IMR-90 (cell line): ENCODE data around the gene GAREM2. TPM values are rescaled to one million over a fixed set of nuclear protein-coding genes. Genes with fewer than 3 reads are reported as not detected.

Experiments
- ATAC-seq: fragments of 200-7000 bp; cut with Tn5 transposase; 2 replicates; pipeline ENCODE4 v1.9.1; 2020; ENCODE audit warnings: low read depth, mild to moderate bottlenecking, moderate library complexity
- BruUV-seq: library from RNA; stranded (reverse); fragments of 400-500 nt; replicated peaks from 2 replicates; lab custom pipeline; 2021; lab: Mats Ljungman, UMichigan
- CTCF ChIA-PET: fragments of 300-600 bp; formaldehyde crosslinking; extraction: SDS; loops from one replicate; lab custom pipeline; 2021; ENCODE audit warnings: antibody characterized with exemption; lab: Yijun Ruan, JAX
- POLR2A ChIA-PET: fragments of 300-600 bp; sonication (Branson Sonifier 250); formaldehyde crosslinking; loops from one replicate; lab custom pipeline; 2022; ENCODE audit warnings: antibody characterized with exemption; ENCODE audit not compliant: unreplicated experiment; lab: Charles Lee
- DNase-seq: peaks from one replicate; pipeline ENCODE4 v3.0.0; 2013
- H2AFZ ChIP-seq: replicated peaks from 2 replicates; pipeline ENCODE3; 2013; ENCODE audit warnings: low read length, mild to moderate bottlenecking; ENCODE audit not compliant: poor library complexity
- H2AK5ac ChIP-seq: 2 replicates; pipeline ENCODE4 v1.6.1; 2013; ENCODE audit warnings: low read depth, low read length, inconsistent platforms
- H2AK9ac ChIP-seq: replicated peaks from 2 replicates; pipeline ENCODE3; 2013; ENCODE audit warnings: mild to moderate bottlenecking, low read depth, low read length, moderate library complexity; ENCODE audit not compliant: poor library complexity
- H2BK120ac ChIP-seq: 2 replicates; pipeline ENCODE4 v1.6.1; 2013; ENCODE audit warnings: low read depth, low read length, inconsistent platforms
- H2BK15ac ChIP-seq: 3 replicates; pipeline ENCODE4 v1.6.1; 2013; ENCODE audit warnings: low read depth, low read length, inconsistent platforms
- H2BK20ac ChIP-seq: 2 replicates; pipeline ENCODE4 v1.6.1; 2013; ENCODE audit warnings: low read depth, mild to moderate bottlenecking, inconsistent platforms, low read length, moderate library complexity
- H2BK5ac ChIP-seq: 2 replicates; pipeline ENCODE4 v1.6.1; 2013; ENCODE audit warnings: mild to moderate bottlenecking, low read depth, low read length, inconsistent platforms; ENCODE audit not compliant: poor library complexity, severe bottlenecking
- H3K14ac ChIP-seq: replicated peaks from 2 replicates; pipeline ENCODE4 v1.6.1; 2013; ENCODE audit warnings: low read depth, low read length, inconsistent platforms
- H3K18ac ChIP-seq: 2 replicates; pipeline ENCODE4 v1.6.1; 2013; ENCODE audit warnings: low read depth, low read length, control low read depth
- H3K23ac ChIP-seq: 2 replicates; pipeline ENCODE4 v1.6.1; 2013; ENCODE audit warnings: low read depth, low read length, inconsistent platforms
- H3K27ac ChIP-seq: 2 replicates; pipeline ENCODE4 v1.5.1; 2013; ENCODE audit warnings: mild to moderate bottlenecking, control low read depth, low read length; ENCODE audit not compliant: insufficient read depth
- H3K27me3 ChIP-seq: 2 replicates; pipeline ENCODE4 v1.6.1; 2013; ENCODE audit warnings: low read length; ENCODE audit not compliant: control insufficient read depth, insufficient read depth
- H3K36me3 ChIP-seq: 2 replicates; pipeline ENCODE4 v1.6.1; 2013; ENCODE audit warnings: low read length, mixed read lengths; ENCODE audit not compliant: control insufficient read depth, insufficient read depth
- H3K4ac ChIP-seq: 2 replicates; pipeline ENCODE4 v1.6.1; 2013; ENCODE audit warnings: low read depth, low read length, inconsistent platforms
- H3K4me1 ChIP-seq: 2 replicates; pipeline ENCODE4 v1.6.1; 2013; ENCODE audit warnings: low read length, mixed read lengths; ENCODE audit not compliant: control insufficient read depth, insufficient read depth
- H3K4me2 ChIP-seq: 2 replicates; pipeline ENCODE4 v1.6.1; 2013; ENCODE audit warnings: low read depth, mild to moderate bottlenecking, control low read depth, low read length, moderate library complexity
- H3K4me3 ChIP-seq: 2 replicates; pipeline ENCODE4 v1.5.1; 2013; ENCODE audit warnings: low read depth, mild to moderate bottlenecking, control low read depth, low read length, moderate library complexity; ENCODE audit not compliant: insufficient read depth
- H3K56ac ChIP-seq: 2 replicates; pipeline ENCODE4 v1.6.1; 2013; ENCODE audit warnings: low read length, inconsistent platforms; ENCODE audit not compliant: insufficient read depth; ENCODE audit errors: extremely low read depth
- H3K79me1 ChIP-seq, 2 experiments: 2 replicates each; pipeline ENCODE4 v1.6.1; 2013; ENCODE audit warnings: low read length in 2 of 2, inconsistent platforms in 1 of 2, low read depth in 1 of 2
- H3K9ac ChIP-seq: 2 replicates; pipeline ENCODE4 v1.6.1; 2013; ENCODE audit warnings: low read depth, low read length, control low read depth
- H3K9me1 ChIP-seq: 2 replicates; pipeline ENCODE4 v1.6.1; 2013; ENCODE audit warnings: low read length, inconsistent platforms; ENCODE audit not compliant: insufficient read depth
- H3K9me3 ChIP-seq: 2 replicates; pipeline ENCODE4 v1.6.1; 2013; ENCODE audit warnings: low read length; ENCODE audit not compliant: control insufficient read depth, insufficient read depth
- H4K20me1 ChIP-seq: 2 replicates; pipeline ENCODE4 v1.6.1; 2013; ENCODE audit warnings: low read length, inconsistent platforms; ENCODE audit not compliant: insufficient read depth
- H4K5ac ChIP-seq: 2 replicates; pipeline ENCODE4 v1.6.1; 2013; ENCODE audit warnings: mild to moderate bottlenecking, low read depth, low read length, control low read depth
- H4K8ac ChIP-seq, 2 experiments: 2 replicates each; pipeline ENCODE4 v1.6.1; 2013; ENCODE audit warnings: low read depth in 2 of 2, low read length in 2 of 2, control low read depth in 1 of 2, inconsistent platforms in 1 of 2
- H4K91ac ChIP-seq: 2 replicates; pipeline ENCODE4 v1.6.1; 2013; ENCODE audit warnings: low read depth, low read length, inconsistent platforms; ENCODE audit not compliant: insufficient read depth
- BHLHE40 ChIP-seq: fragments of 150-350 bp; IDR thresholded peaks from 2 replicates; pipeline ENCODE4 v1.6.1; 2016; ENCODE audit warnings: mild to moderate bottlenecking, low read depth, low read length
- CHD1 ChIP-seq: IDR thresholded peaks from 2 replicates; pipeline ENCODE4 v1.6.1; 2012; ENCODE audit warnings: low read depth, low read length, improper control_type of control experiment
- FOS ChIP-seq: fragments of 150-350 bp; IDR thresholded peaks from 2 replicates; pipeline ENCODE4 v1.6.1; 2016; ENCODE audit warnings: low read depth, low read length
- MAFK ChIP-seq: IDR thresholded peaks from 2 replicates; pipeline ENCODE4 v1.6.1; 2012; ENCODE audit warnings: low read depth, low read length, improper control_type of control experiment
- MAZ ChIP-seq: IDR thresholded peaks from 2 replicates; pipeline ENCODE4 v1.6.1; 2012; ENCODE audit warnings: low read depth, mild to moderate bottlenecking, low read length, improper control_type of control experiment, moderate library complexity, borderline replicate concordance
- MXI1 ChIP-seq: IDR thresholded peaks from 2 replicates; pipeline ENCODE4 v1.6.1; 2012; ENCODE audit warnings: low read depth, mild to moderate bottlenecking, low read length, moderate library complexity, borderline replicate concordance
- POLR2A ChIP-seq: IDR thresholded peaks from 2 replicates; pipeline ENCODE4 v1.6.1; 2012; ENCODE audit warnings: mild to moderate bottlenecking, low read depth, low read length
- RAD21 ChIP-seq: IDR thresholded peaks from 2 replicates; pipeline ENCODE4 v1.6.1; 2012; ENCODE audit warnings: low read length, improper control_type of control experiment
- RCOR1 ChIP-seq: IDR thresholded peaks from 2 replicates; pipeline ENCODE4 v1.6.1; 2012; ENCODE audit warnings: mild to moderate bottlenecking, low read length, improper control_type of control experiment; ENCODE audit not compliant: insufficient replicate concordance
- RFX5 ChIP-seq: IDR thresholded peaks from 2 replicates; pipeline ENCODE4 v1.8.0; 2012; ENCODE audit warnings: low read depth, mild to moderate bottlenecking, low read length, moderate library complexity
- SMC3 ChIP-seq: fragments of 150-350 bp; IDR thresholded peaks from 2 replicates; pipeline ENCODE4 v1.6.1; 2016; ENCODE audit warnings: low read depth, mild to moderate bottlenecking, antibody characterized with exemption, low read length, moderate library complexity
- WGBS, 2 experiments: methylation state at CpG; one replicate each; pipeline versions ENCODE4 v1.1.5 to v1.1.7; 2013; ENCODE audit warnings: missing lambda C conversion rate in 2 of 2; ENCODE audit not compliant: insufficient read length in 1 of 2; ENCODE audit errors: extremely low coverage in 2 of 2; 5-methylcytosine and 5-hydroxymethylcytosine counted together
- dilution Hi-C: fragments of 300-500 bp; cut with HindIII; formaldehyde crosslinking; loops from one replicate; pipeline ENCODE4 v1.14.3; 2018; ENCODE audit warnings: low sequenced_read_pairs; ENCODE audit not compliant: unreplicated experiment
- in situ Hi-C: fragments of 300-500 bp; cut with MboI; formaldehyde crosslinking; loops from 3 replicates; pipeline ENCODE4 v1.14.3; 2019; ENCODE audit warnings: low sequenced_read_pairs, inconsistent platforms, mixed read lengths
- intact Hi-C: fragments of 100-400 bp; cut with micrococcal nuclease; formaldehyde crosslinking; loops from 2 replicates; pipeline ENCODE4 v1.10.0; 2022
- polyA plus RNA-seq, 3 experiments: library from polyadenylated mRNA; depleted of rRNA; stranded (reverse); fragments of >200 nt; gene quantifications; 2 replicates each; pipeline ENCODE4 v1.2.3, GENCODE V29; 2012; ENCODE audit warnings: low replicate concordance in 1 of 3
- total RNA-seq: library from RNA; depleted of rRNA; stranded (reverse); fragments of >200 nt; gene quantifications from 2 replicates; pipeline ENCODE4 v1.2.3, GENCODE V29; 2012
- TF ChIP-seq, protein P1 (sequence below): fragments of 150-350 bp; IDR thresholded peaks from 2 replicates; pipeline ENCODE4 v1.6.1; 2016; ENCODE audit warnings: low read depth, mild to moderate bottlenecking, low read length, moderate library complexity, borderline replicate concordance
- TF ChIP-seq, protein P2 (sequence below): conservative IDR thresholded peaks from 2 replicates; pipeline ENCODE4 v1.5.1; 2012; ENCODE audit warnings: mild to moderate bottlenecking, low read depth, low read length, improper control_type of control experiment

GAREM2 gene
- total and polyA plus RNA-seq, 2 of the 4 experiments (the other 2 are of a cell fraction), result 0.36 to 1.8 TPM

DNA sequence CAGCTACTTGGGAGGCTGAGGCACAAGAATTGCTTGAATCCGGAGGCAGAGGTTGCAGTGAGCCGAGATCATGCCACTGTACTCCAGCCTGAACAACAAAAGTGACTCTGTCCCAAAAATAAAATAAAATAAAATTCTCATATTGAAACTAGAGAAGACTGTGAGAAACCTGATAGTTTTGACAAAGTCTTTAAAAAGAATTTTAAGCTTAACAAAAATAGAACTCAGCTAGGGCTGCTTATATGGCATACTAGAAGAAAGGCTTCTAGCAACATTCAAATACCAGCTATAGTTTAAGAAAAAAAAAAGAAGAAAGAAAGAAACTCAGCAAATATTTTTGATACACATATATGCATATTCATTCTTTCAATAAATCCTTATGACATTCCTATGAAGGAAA, 57.9 kb downstream of the GAREM2 start:
- H3K9me1 ChIP-seq, result no peaks in the 10 kb centered on the region
- no peak for ATAC-seq
- H3K9me3 ChIP-seq, result no peaks in the 10 kb centered on the region
- ChIA-PET POLR2A (no interaction called here), CTCF (interaction anchor here (0.5 kb wide), 1 partner anchor 118 kb away, joined by 3 read pairs; no protein-coding TSS in a partner anchor)
- no peak overlapping the region for H4K91ac ChIP-seq
- no peak overlapping the region for H3K4ac ChIP-seq
- H3K27me3 ChIP-seq, result no peaks in the 10 kb centered on the region
- no peak overlapping the region for H3K14ac ChIP-seq
- no peak overlapping the region for H3K23ac ChIP-seq
- H2AK9ac ChIP-seq, result no peak overlapping the region
- no peak overlapping the region for H2AFZ ChIP-seq
- no peak overlapping the region for H2BK20ac ChIP-seq
- H4K5ac ChIP-seq, result no peak overlapping the region
- H3K4me1 ChIP-seq, result no peaks in the 10 kb centered on the region
- TF ChIP-seq RFX5 (no peak), CHD1 (no peak), MAZ (no peak), MAFK (no peak), MXI1 (no peak), RCOR1 (no peak), FOS (no peak), SMC3 (no peak), RAD21 (no peak), POLR2A (no peak), BHLHE40 (no peak)
- TF ChIP-seq, protein P1, sequence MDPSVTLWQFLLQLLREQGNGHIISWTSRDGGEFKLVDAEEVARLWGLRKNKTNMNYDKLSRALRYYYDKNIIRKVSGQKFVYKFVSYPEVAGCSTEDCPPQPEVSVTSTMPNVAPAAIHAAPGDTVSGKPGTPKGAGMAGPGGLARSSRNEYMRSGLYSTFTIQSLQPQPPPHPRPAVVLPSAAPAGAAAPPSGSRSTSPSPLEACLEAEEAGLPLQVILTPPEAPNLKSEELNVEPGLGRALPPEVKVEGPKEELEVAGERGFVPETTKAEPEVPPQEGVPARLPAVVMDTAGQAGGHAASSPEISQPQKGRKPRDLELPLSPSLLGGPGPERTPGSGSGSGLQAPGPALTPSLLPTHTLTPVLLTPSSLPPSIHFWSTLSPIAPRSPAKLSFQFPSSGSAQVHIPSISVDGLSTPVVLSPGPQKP, result no peak
- TF ChIP-seq, protein P2, sequence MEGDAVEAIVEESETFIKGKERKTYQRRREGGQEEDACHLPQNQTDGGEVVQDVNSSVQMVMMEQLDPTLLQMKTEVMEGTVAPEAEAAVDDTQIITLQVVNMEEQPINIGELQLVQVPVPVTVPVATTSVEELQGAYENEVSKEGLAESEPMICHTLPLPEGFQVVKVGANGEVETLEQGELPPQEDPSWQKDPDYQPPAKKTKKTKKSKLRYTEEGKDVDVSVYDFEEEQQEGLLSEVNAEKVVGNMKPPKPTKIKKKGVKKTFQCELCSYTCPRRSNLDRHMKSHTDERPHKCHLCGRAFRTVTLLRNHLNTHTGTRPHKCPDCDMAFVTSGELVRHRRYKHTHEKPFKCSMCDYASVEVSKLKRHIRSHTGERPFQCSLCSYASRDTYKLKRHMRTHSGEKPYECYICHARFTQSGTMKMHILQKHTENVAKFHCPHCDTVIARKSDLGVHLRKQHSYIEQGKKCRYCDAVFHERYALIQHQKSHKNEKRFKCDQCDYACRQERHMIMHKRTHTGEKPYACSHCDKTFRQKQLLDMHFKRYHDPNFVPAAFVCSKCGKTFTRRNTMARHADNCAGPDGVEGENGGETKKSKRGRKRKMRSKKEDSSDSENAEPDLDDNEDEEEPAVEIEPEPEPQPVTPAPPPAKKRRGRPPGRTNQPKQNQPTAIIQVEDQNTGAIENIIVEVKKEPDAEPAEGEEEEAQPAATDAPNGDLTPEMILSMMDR, result no peak
- intact Hi-C loops (no loop called here), dilution Hi-C loops (no loop called here), in situ Hi-C loops (no loop called here)
- no peak overlapping the region for H2AK5ac ChIP-seq
- no peak overlapping the region for H3K56ac ChIP-seq
- no peaks in the 10 kb centered on the region for H4K20me1 ChIP-seq
- H2BK5ac ChIP-seq, result no peak overlapping the region
- no peak overlapping the region for H4K8ac ChIP-seq
- no TSS peak for BruUV-seq
- no CpG with 5 or more reads among the region's 2 CpGs for WGBS, 2 experiments
- H2BK120ac ChIP-seq, result no peak overlapping the region
- no peak for DNase-seq
- no peak overlapping the region for H3K27ac ChIP-seq
- H3K36me3 ChIP-seq, result peaks cover 45% of the 10 kb centered on the region
- no peak overlapping the region for H2BK15ac ChIP-seq
- no peak overlapping the region for H3K4me2 ChIP-seq
- H3K18ac ChIP-seq, result no peak overlapping the region
- H3K79me1 ChIP-seq, result peaks cover 0 to 3% of the 10 kb centered on the region in 2 experiments; a peak in 2 of 4 replicates
- no peak overlapping the region for H3K9ac ChIP-seq
- H3K4me3 ChIP-seq, result no peak overlapping the region
